Jurkat, Clone E6-1 (cell line): Measurements from ENCODE around the gene MMP21.

Experiments
- DNase-seq: peaks from one replicate; pipeline ENCODE4 v3.0.0-alpha.2; 2011; ENCODE audit warnings: low read depth, low spot score
- H3K4me3 ChIP-seq: 2 replicates; pipeline ENCODE4 v1.5.1; 2011; ENCODE audit warnings: mild to moderate bottlenecking, low read length, control low read depth, moderate library complexity

Gene MMP21

DNA sequence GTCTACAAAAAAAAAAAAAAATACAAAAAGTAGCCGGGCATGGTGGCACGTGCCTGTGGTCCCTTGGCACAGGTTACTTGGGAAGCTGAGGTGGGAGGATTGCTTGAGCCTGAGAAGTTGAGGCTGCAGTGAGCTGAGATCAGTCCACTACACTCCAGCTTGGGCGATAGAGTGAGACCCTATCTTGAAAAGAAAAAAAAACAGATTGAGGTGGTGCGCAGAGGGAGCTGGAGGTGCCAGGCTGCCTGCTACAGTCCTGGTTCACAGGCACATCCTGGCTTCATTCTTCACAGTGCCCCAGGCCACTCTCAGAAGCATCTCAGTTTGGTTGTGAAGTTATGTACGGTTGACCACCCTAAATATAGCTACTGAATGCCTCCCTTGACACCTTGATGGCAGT lies 4.8 kb downstream of the MMP21 start:
- H3K4me3 ChIP-seq: no peak overlapping the region
- DNase-seq: no peak

DNA sequence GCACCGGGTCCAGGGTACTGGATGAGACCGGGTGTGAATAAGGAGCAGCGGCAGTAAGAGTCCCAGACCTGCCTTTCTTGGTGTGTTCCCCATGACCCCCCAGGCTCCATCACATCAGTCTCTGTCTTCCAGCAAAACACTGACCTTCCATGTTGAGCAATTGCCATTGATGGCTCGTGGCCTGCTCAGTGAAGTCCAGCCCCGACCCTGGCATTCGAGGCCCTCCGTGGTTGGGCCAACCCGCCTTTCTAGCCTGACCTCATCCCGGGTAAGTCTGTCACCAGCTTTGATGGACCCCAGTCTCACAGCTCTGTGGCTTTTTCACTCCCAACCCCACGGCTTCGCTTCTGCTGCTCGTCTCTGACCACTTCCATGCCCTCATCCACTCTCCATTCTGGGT lies 6.4 kb downstream of the MMP21 start:
- no peak for DNase-seq

DNA sequence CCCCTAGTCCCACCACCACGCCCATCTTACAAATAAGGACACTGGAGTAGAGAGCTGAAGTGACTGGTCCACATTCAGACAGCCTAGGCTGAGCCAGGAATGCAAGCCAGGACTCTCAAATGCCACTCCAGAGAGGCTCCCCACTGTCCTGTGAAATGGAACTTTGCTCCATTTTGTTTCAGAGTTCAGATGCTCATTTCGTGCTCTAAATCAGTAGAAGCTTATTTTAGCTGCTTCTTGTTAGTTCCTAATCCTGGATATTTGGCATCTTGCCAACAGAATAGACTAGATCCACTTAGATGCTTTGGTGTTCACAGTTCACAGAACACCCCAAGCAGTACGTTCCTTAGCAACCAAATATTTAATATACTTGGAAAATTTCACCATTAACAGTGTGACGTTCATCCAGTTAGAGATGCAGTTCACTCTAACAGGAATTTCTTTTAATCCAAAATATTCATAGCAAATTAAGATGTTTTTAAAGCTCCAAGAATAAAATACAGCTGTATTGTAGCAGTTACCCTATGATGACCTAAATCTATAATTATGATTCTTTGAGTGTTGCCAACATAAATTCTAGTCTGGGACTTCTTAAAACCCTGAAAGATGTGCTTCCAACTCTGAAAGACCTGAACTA lies 7.3 kb downstream of the MMP21 start:
- no peak for DNase-seq
- H3K4me3 ChIP-seq: no peak overlapping the region

More for the DNA sequence above, 6.4 kb downstream of the MMP21 start:
- H3K4me3 ChIP-seq: no peak overlapping the region

DNA sequence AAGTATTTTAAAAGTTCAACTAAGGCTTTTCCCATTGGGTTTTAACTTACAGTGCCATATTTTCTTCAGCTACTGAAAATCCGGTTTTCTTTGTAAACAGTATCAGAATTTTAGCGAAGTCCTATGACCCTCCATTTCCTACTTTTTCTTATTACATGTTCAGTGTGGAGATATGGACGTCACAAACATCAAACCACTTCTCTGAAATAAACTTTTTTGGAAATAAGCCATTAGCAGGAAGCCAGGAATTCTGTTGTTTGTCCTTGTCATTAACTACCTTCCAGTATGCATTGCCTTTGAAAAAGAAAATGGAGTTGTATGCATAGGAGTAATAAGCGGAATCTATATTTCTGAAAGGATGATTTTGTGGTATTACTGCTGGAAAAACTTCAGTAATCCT lies 9.1 kb downstream of the MMP21 start:
- no peak for DNase-seq
- H3K4me3 ChIP-seq: no peak overlapping the region

DNA sequence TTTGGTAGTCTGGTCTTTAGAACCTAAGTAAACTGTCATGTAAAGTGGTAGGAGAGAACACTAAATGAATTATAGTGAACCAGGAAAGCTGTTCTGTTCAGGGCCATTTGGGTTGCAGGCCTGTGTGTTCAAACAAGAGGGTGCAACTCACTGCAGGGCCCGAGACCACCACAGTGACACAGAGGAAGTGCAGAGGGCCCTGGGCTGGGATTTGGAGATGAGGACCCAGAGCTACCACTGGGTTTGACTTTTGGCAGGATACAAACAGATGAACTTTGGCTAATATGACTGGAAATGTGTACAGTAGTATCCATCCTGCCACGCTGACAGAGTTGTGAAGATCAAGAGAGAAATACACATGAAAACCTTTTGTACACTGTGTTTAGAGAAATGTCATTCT lies 9.8 kb downstream of the MMP21 start:
- DNase-seq: no peak
- no peak overlapping the region for H3K4me3 ChIP-seq

DNA sequence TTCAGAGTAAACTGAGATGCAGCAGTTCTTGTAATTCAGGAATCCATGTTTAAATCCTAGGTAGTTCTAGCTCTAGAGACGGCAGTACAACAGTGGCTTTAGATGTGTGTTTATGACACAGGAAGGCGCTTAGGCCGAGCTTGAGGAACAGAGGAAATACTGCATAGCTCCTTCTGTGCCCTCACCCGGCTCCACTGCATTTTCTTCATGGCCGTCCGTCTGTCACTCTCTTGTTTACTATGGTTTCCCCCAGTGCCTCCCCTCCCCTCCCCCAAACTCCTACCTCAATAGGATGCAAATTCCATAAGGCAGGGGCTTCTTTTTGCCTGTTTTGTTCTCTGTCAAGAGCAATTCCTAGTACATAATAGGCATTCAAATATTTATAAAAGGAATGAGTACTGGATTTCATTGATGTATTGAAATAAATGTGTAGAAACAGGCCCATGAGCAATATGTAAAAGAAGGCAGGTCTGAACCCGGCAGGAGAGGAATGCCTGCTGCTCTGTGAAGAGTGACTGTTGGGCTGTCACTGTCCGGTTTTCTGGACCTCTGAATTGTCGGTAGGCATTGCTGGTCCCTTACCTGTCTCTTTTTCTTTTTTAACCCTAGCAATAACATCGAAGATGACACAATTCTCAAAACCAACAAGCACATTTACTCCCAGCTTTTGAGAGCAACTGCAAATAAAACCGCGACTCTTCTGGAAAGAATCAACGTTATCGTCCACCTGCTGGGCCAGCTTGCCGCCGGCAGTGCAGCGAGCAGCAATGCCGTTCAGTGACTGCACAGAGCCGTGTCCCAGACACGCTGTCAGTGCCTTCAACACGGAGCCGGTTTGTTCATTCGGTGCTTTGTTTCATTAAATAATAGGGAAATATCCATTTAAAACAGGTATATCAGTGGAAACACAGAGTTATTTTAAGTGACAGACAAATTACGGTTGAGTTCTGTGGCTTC lies 12.7 kb downstream of the MMP21 start:
- no peak overlapping the region for H3K4me3 ChIP-seq
- DNase-seq: no peak

DNA sequence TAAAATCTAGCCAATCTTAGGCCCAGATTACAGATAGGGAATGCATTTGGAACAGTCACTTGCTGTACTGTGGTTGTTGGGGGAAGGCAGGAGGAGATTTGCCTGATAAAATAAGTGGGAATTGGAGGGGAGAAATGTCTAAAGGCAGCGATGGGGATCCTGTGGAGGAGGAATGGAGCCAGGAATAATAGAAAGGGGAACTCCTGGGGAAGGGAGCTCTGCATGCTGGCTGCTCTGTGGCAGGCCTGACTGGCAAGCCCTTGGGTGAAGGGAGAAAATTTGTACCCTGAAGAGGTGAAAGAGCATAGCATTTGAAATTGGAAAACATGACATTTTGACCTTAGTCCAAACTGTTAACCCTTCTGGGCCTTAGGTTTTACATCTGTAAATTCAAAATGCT lies 13.7 kb downstream of the MMP21 start:
- no peak overlapping the region for H3K4me3 ChIP-seq
- no peak for DNase-seq

DNA sequence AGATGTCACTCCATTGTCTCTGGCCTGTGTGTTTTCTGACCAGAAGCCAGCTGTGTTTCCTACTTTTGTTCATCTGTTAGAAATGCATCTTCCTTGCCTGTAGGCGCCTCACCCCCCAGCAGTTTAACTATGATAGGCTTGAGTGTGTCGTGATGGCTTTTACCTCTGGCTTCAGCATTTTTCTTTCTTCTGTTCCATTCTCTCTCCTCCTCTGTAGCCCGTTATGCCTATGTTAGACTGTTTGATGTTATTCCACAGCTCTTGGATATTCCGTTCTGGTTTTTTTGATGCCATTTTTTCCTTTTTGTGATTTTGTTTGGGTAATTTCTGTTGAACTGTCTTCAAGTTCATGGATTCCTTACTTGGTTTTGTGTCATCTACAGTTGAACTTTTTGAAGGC lies 17.9 kb downstream of the MMP21 start:
- no peak for DNase-seq
- H3K4me3 ChIP-seq: no peak overlapping the region

DNA sequence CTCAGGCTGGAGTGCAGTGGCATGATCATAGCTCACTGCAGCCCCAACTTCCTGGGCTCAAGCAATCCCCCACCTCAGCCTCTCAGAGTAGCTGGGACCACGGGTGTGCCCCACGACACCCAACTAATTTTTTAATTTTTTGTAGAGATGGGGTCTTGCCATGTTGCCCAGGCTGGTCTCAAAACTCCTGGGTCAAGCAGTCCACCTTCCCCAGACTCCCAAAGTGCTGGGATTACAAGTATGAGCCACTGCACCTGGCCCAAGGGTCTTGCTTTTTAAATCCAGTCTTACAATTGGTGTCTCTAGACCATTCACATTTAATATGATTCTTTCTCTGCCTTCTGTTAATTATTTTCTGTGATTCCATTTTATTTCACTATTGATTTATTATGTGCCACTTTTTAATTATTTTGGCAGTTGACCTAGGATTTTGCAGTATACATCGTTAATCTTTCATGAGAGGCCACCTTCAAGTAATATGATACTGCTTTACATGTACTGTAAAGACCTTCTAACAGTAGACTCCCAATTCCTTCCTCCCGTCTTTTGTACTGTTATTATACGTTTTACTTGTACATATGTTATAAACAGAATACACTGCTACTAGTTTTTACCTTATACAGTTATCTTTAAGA lies 18.7 kb downstream of the MMP21 start:
- DNase-seq: no peak
- no peak overlapping the region for H3K4me3 ChIP-seq

DNA sequence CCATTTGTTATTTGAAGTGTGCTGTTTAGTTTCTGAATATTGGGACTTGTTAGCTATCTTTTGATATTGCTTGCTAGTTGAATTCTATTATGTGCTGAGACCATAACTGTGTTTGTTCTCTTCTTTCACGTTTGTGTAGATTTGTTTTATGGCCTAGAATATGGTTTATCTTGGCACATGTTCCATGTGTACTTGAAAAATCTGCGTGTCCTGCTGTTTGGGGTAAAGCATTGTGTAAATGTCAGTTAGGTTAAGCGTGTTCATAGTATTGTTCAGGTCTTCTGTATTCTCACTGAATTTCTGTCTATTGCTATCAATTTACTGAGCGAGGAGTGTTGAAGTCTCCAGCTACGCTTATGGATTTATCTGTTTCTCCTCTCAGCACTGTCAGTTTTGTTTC lies 19.4 kb downstream of the MMP21 start:
- DNase-seq: no peak
- H3K4me3 ChIP-seq: no peak overlapping the region

DNA sequence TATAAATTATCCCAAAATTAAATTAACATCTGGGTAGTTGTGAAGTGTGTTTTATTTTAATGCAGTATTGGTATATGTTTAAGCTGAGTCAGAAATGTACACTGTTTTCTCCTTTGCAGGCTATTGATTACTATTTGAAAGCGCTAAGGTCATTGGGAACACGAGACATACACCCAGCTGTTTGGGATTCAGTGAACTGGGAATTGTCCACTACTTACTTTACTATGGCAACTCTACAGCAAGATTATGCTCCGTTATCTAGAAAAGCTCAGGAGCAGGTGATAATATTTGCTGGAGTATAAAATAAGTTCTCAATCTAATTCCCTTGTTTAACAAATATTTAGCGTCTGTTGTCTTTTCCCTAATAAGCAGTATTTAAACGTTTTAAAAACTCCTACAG lies 28.2 kb downstream of the MMP21 start:
- H3K4me3 ChIP-seq: no peak overlapping the region
- DNase-seq: no peak

DNA sequence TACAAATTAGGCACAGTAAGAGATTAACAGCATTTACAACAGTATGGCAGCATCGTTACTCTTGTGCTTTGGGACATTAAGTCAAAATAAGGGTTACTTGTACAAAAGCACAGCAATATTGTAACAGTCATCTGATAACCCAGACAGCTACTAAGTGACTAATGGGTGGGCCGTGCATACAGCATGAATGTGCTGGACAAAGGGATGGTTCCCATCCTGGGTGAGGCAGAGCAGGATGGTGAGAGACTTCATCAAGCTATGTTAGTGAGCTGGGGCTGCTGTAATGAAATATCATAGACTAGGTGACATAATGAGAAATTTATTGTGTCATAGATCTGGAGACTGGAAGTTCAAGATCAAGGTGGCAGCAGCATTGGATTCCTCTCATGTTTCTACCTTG lies 30.7 kb downstream of the MMP21 start:
- no peak for DNase-seq
- H3K4me3 ChIP-seq: no peak overlapping the region

DNA sequence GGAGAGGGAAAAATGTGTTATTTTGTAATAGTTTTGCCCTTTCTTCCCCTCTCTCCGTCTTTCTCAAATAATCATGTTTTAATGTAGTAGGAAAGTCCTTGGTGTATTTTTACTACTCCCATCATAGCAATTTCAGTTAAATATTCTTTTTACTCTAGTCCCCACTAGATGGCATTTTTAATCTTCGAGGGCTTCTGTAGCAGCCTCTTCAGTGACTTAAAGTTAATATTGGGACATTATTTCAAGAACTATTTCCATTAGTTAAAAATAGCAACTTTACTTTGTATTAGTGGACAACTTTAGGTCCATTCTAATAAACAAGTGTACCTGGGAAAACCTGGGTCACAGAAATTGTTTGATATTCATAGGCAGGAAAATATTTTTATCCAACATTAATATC lies 33.2 kb downstream of the MMP21 start:
- peak; percentile 8 for DNase-seq
- no peak overlapping the region for H3K4me3 ChIP-seq

DNA sequence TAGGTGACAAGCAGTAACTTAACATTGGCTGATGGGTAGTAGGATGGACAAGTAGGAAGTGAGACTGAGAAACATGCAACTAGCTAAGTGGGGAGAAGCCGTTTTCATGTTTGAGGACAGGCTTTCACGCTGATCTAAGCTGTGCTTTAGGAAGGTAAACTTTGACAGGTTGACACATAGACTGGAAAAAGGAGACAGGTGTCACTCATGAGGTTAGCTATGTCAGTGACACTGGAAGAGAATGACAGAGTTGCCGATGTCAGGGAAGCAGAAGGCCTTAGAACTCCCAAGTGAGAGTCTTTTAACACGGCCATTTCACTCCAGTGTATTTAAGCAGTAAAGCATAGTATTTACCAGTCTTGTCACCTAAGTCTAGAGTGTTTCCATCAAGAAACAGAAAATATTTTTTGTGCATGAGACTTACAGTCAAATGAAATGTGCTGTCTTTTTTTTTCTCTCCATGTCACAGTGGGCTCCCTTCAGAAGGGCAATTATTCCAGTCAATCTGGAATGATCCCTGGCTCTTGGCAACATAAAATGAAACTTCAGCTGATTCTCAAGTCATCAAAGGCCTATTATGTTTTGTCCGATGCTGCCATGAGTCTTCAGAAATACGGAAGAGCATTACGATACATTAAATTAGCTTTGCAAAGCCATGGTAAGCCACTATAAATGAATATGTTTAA lies 35.5 kb downstream of the MMP21 start:
- DNase-seq: no peak

DNA sequence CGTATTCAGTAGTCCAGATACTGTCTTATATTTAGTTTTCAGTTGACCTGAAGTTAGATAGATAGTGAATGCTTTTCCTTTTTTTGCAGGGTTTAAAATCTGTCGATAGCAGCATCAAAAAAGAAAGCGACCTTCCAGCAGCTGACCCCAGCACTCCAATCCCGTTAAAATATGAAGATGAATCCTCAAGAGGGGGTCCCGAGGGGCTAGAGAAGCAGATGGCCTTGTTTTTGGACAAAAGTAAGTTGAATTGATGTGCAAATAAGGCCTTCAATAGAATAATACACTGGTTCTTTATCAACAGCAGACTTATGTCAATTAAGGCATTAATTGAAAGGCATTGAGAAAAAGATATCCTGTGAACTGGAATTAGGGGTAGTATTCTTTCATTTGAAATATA lies 37.4 kb downstream of the MMP21 start:
- DNase-seq: no peak
- no peak overlapping the region for H3K4me3 ChIP-seq

More for the DNA sequence above, 35.5 kb downstream of the MMP21 start:
- H3K4me3 ChIP-seq: no peak overlapping the region

DNA sequence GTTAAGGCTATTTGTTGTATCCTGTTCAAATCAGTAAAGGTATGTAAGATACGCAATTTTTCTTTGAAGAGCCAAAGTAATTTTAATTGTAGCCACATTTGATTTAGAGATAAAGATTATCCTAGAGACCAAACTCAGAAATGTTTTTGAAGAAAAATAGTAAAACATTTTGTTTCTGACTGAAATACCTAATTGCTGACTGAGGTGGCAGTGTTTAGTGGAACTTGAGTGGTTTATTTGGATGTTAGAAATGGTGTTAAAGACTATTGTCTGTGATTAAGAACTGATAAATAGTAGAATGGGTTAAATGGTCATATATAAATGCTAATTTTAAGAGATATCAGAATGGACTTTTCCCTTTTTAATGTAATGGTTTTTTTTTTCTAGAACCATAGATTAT lies 40.8 kb downstream of the MMP21 start:
- DNase-seq: no peak
- no peak overlapping the region for H3K4me3 ChIP-seq

DNA sequence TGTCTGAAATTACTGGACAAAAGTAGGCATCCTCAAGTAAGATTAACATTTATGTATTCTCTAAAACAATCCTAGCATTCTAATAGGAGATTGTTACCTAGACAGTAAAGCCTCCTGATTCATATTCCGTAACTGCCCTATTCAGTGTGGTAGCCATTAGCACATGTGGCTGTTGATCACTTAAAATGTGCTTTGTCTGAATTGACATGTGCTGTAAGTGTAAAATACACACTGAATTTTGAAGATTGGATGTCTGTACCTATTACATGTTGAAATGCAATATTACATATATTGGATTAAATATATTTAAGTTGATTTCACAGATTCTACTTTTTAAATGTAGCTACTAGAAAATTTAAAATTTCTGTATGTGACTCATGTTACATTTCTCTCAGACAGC lies 41.5 kb downstream of the MMP21 start:
- DNase-seq: no peak
- H3K4me3 ChIP-seq: no peak overlapping the region

DNA sequence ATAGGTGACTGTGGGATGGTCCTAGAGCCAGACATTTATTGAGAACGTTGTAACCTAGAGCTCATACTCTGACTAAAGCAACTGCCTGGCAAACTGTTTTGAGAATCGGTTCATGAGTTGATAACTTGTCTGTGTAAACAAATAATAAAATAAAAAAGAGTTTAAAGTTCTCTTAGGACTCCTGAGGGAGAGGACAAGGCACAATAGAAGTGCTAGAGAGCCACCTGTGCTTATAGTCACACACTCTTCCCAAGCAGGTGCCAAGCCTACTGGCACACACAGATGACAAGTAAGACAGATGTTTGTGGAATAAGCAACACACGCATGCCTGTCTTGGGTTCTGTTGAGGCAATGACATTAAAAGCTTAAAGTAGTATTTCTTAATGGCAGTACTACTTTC lies 48.2 kb downstream of the MMP21 start:
- H3K4me3 ChIP-seq: no peak overlapping the region
- DNase-seq: no peak

DNA sequence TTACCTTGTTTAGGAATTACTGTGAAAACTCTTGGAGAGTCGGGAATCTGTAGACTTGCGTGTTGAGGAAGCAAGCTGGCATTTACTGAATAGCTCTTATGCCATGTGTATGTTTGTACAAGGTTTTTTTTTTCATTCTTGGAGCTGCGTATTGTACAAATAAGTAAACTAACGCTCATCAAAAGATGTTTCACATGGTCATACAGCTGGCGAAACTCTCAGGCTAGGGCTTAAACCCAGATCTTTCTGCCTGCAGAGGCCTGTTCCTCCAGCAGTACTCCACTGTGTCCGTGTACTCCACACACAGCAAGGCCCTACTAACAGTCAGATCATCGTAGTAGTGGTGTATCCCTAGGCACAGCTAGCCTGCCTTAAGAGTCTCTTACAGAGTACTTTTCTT lies 48.7 kb downstream of the MMP21 start:
- H3K4me3 ChIP-seq: no peak overlapping the region
- no peak for DNase-seq

DNA sequence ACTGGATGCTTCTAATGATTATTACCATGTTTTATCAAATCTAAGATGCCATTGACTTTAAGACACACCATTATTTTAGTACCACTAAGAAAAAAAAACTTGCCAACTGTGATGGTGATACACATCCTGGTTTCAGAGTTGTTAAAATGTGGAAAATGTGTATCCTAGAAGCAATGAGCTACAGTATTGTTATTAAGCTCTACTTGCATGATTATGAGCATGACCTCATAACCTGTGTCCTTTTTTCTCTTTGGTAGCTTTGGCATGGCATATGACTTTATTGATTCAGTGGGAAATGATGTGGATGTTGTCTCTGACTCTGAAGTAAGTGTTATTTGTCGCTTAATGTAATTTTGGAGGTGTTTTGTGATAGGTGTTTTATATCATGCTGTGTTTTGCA lies 52.8 kb downstream of the MMP21 start:
- no peak overlapping the region for H3K4me3 ChIP-seq
- DNase-seq: no peak
